Type B pancreatic cell (in vitro differentiated cells): ENCODE results near the gene CASZ1. TPM values are rescaled to one million over a fixed set of nuclear protein-coding genes. Genes with fewer than 3 reads are reported as not detected.

Experiments used
- DNase-seq: peaks from one replicate; pipeline ENCODE4 v3.0.0; 2021; ENCODE audit warnings: mixed read lengths; ENCODE audit not compliant: unreplicated experiment; ENCODE audit errors: extremely low spot score
- H3K27ac Mint-ChIP-seq: 2 replicates; pipeline ENCODE4 v1.8.0; 2021; ENCODE audit warnings: mild to moderate bottlenecking, mixed read lengths
- H3K27me3 Mint-ChIP-seq: 2 replicates; pipeline ENCODE4 v1.8.0; 2021; ENCODE audit warnings: mixed read lengths
- H3K36me3 Mint-ChIP-seq: 2 replicates; pipeline ENCODE4 v1.8.0; 2021; ENCODE audit warnings: mixed read lengths
- H3K4me1 Mint-ChIP-seq: one replicate; pipeline ENCODE4 v1.8.0; 2021; ENCODE audit warnings: mixed read lengths; ENCODE audit not compliant: unreplicated experiment
- H3K4me3 Mint-ChIP-seq: 2 replicates; pipeline ENCODE4 v1.8.0; 2021; ENCODE audit warnings: mild to moderate bottlenecking, mixed read lengths
- H3K9me3 Mint-ChIP-seq: 2 replicates; pipeline ENCODE4 v1.8.0; 2021; ENCODE audit warnings: mixed read lengths
- CTCF ChIP-seq: fragments of 200-600 bp; sonication (generic); conservative IDR thresholded peaks from 2 replicates; pipeline ENCODE4 v1.5.0; 2021; ENCODE audit warnings: antibody characterized with exemption, mild to moderate bottlenecking
- total RNA-seq: library from RNA; stranded (reverse); gene quantifications from 2 replicates; pipeline ENCODE4 v1.2.1, GENCODE V29; 2021; ENCODE audit warnings: low replicate concordance

Gene CASZ1
- total RNA-seq, 1 donor from 2014 or later: 15.7 TPM

GRCh38 chr1:10678852-10679251 is 117.6 kb downstream of the CASZ1 start:
- Mint-ChIP-seq H3K9me3 (no peaks in the 10 kb centered on the region), H3K27me3 (no peaks in the 10 kb centered on the region), H3K4me3 (no peak overlapping the region), H3K27ac (no peak overlapping the region), H3K4me1 (peaks cover 65% of the 10 kb centered on the region), H3K36me3 (no peaks in the 10 kb centered on the region)
- DNase-seq: no peak
- TF ChIP-seq CTCF: no peak

GRCh38 chr1:10678402-10678801 is 118.0 kb downstream of the CASZ1 start:
- no peaks in the 10 kb centered on the region for H3K27me3 Mint-ChIP-seq
- H3K9me3 Mint-ChIP-seq: no peaks in the 10 kb centered on the region
- H3K4me1 Mint-ChIP-seq: peaks cover 60% of the 10 kb centered on the region
- H3K27ac Mint-ChIP-seq: no peak overlapping the region
- TF ChIP-seq CTCF: no peak
- no peaks in the 10 kb centered on the region for H3K36me3 Mint-ChIP-seq
- H3K4me3 Mint-ChIP-seq: no peak overlapping the region
- no peak for DNase-seq

- TF ChIP-seq CTCF: no peak
- H3K36me3 Mint-ChIP-seq: no peaks in the 10 kb centered on the region
- H3K9me3 Mint-ChIP-seq: no peaks in the 10 kb centered on the region
- H3K4me1 Mint-ChIP-seq: peaks cover 59% of the 10 kb centered on the region
- no peak for DNase-seq
- no peak overlapping the region for H3K4me3 Mint-ChIP-seq
- H3K27me3 Mint-ChIP-seq: no peaks in the 10 kb centered on the region
- H3K27ac Mint-ChIP-seq: peak overlapping the region; percentile 29
These were observed 118.7 kb downstream of the CASZ1 start for GRCh38 chr1:10677491-10678391.

GRCh38 chr1:10676963-10677362 is 119.5 kb downstream of the CASZ1 start:
- Mint-ChIP-seq H3K4me3 (no peak overlapping the region), H3K4me1 (peaks cover 57% of the 10 kb centered on the region), H3K27ac (no peak overlapping the region), H3K27me3 (no peaks in the 10 kb centered on the region), H3K36me3 (no peaks in the 10 kb centered on the region), H3K9me3 (no peaks in the 10 kb centered on the region)
- no peak for TF ChIP-seq CTCF
- no peak for DNase-seq

- no peaks in the 10 kb centered on the region for H3K9me3 Mint-ChIP-seq
- peaks cover 54% of the 10 kb centered on the region for H3K4me1 Mint-ChIP-seq
- TF ChIP-seq CTCF: no peak
- peaks cover 3% of the 10 kb centered on the region for H3K27me3 Mint-ChIP-seq
- no peak for DNase-seq
- H3K4me3 Mint-ChIP-seq: no peak overlapping the region
- no peaks in the 10 kb centered on the region for H3K36me3 Mint-ChIP-seq
- H3K27ac Mint-ChIP-seq: no peak overlapping the region
These were observed 120.6 kb downstream of the CASZ1 start for GRCh38 chr1:10675813-10676212.
